NCI-H1694 treated with DMSO at 0.1 percent for 48 hours (cell line): ENCODE measurements around the gene TXNDC11.
A peak's percentile ranks its signal among the peaks of the same experiment; 100 is the strongest.

Experiments used
- DNase-seq: peaks from one replicate; lab custom pipeline; 2025; lab: John Stamatoyannopoulos, UW

The TXNDC11 gene

DNA sequence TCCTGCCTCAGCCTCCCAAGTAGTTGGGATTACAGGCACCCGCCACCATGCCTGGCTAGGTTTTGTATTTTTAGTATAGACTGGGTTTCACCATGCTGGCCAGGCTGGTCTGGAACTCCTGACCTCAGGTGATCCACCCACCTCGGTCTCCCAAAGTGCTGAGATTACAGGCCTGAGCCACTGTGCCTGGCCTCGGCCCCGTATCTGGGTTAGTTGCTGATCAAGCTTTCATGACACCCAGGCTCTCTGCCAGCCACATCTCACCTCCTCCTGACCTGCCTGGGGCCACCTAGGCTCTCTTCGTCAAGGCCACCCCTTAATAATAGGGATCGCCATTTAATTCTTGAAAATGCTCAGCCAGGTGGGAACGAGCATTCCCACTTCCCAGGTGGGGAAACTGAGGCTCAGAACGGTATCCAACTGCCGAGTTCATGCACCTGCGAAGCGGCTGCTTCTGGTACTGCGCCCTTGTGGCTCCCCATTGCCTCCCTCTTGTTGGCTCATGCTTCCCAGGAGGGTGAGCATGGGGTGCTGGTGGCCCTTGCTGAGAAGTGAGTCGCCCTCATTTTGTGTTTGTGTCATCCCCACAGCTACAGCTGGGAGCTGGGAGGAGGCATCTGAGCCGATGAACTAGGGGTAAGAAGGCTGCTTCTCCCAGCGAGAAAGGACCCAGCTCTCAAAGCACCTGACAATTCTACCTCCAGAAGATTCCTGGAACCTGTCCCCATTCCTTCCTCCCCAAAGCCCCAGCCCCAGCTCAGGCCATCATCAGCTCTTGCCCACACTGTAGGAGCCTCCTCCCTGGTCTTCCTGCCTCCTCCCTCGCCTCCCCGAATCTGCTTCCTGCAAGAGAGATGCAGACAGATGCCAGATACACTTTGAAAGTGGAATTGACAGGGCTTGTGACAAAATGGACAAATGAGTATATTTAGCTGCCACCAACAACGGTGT, 91.7 kb downstream of the TXNDC11 start:
- DNase-seq, result no peak

DNA sequence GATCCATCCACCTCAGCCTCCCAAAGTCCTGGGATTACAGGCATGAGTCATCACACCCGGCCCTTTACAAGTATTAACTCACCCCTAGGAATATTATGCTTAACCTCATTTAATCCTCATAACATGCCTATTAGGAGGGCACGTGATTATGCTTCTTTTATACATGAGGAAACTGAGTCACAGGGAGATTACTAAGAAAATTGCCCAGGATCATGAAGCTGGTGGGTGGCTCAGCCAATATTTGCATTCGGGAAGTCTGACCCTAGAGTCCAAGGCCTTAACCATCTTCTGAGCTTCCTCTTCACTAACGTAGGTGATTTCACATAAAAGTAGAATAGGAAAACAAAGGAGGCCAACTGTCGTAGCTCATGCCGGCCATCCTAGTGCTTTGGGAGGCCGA, 93.4 kb downstream of the TXNDC11 start:
- DNase-seq, result no peak

DNA sequence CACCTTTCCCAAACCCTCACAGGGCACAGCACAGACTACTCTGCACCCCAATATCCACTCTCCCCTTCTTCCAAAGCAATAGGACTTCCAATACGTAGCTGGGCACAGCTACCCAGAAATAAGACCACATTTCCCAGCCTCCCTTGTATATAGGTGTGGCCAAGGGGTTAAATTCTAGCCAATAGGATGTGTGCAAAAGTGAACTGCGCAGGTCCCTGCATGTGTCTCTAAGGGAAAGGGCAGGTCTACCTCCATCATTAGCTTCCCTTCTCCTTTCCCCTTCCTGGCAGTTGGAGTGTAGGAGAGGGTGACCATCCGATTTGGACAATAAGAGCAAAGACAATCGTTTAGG, 99.9 kb downstream of the TXNDC11 start:
- DNase-seq, result no peak

DNA sequence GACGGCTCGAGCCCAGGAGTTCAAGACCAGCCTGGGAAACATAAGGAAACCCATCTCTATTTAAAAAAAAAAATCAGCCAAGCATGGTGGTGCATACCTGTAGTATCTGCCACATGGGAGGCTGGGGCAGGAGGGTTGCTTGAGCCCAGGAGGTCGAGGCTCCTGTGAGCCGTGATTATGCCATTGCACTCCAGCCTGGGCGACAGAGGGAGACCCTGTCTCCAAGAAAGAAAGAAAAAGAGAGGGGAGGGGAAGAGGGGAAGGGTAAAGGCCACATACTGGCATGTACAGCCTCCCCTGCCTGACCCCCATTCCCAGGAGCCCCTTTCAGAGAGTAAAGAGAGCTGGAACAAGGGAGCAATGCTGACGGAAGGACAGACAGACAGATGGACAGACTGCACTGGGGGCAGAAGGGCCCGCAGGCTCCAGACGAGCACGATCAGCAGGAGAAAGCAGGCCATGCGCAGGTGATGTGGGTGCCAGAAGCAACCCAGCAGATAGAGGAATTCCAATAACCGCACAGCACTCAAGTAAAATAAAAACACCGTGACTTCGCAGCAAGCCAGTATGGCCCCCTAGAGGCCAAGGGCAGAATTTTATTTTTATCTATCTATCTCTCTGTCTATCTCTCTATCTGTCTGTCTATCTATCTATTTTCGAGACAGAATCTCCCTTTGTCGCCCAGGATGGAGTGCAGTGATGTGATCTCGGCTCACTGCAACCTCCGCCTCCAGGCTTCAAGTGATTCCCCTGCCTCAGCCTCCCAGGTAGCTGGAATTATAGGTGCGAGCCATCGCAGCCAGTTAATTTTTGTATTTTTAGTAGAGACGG, 101.5 kb downstream of the TXNDC11 start:
- peak; percentile 62 for DNase-seq

DNA sequence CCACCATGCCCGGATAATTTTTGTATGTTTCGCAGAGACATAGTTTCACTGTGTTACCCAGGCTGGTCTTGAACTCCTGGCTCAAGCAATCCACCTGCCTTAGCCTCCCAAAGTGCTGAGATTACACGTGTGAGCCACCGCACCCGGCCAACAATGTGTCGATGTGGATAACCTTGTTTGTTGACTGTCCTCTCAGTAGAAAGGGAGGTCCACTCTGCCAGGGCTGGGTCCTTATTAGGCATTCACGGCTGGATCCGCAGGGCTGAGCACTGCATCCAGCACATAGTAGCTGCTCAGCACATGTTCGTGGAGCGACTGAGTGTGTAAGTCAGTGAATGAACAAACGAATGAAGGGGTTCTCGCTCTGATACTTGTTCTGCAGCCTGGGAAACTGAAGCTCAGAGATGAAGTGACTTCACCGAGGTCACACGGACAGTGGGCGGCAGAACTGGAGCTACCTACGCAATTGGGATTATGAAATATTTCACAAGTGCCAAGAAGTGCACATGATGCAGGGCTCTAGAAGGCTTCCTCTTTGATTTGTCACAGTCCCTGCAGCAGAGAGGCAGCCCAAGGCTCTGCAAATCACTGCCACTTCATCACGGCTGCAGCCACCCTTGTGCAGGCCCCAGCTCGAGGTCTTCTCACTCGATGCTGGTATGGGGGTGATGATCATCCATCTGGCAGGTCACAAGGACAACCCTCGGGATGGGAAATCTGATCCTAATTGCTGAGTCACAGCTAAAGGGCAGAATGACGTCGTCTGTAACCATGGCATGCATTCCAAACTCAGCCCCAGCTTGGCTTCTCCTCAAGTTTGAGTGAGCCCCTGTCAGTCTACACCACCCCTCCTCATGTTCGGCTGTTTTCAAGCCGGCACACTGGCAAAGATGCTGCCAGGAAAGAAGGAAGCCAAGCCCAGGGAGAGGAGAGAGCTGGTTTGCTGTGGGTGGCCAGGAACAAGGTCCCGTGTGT, 102.4 kb downstream of the TXNDC11 start:
- peak; percentile 64 for DNase-seq

DNA sequence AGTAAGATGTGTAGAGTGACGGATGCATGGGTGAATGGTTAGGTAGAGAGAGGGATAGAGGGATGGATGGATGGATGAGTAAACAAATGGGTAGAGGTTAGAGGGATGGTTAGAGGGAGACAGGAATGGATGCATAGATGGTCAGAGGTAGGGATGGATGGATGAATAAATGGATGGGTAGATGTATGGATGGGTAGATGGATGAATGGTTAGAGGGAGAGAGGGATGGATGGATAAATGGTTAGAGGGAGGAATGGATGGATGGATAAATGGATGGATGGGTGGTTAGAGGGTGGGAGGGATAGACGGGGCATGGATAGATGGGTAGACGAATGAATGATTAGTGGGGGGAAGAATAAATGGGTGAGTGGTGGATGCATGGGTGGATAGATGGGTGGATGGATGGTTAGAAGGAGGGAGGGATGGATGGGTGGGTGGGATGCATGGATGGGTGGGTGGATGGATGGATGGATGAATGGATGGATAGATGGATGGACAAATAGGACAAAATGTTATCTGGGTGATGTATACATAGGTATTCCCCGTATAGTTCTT, 103.6 kb downstream of the TXNDC11 start:
- no peak for DNase-seq

DNA sequence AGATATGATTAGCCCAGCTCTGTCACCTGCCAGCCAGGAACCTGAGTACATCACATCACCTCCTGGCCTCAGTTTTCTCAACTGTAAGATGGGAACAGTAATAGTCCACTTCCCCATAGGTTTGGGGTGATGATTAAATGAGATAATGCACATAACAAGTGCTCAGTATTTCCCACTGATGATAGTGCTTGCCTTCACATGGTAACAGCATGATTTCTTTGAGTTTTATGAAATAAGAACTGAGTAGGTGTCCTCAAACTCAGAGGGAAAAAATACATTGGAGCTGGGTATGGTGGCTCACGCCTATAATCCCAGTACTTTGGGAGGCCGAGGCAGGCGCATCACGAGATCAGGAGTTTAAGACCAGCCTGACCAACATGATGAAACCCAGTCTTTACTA, 104.5 kb downstream of the TXNDC11 start:
- no peak for DNase-seq

DNA sequence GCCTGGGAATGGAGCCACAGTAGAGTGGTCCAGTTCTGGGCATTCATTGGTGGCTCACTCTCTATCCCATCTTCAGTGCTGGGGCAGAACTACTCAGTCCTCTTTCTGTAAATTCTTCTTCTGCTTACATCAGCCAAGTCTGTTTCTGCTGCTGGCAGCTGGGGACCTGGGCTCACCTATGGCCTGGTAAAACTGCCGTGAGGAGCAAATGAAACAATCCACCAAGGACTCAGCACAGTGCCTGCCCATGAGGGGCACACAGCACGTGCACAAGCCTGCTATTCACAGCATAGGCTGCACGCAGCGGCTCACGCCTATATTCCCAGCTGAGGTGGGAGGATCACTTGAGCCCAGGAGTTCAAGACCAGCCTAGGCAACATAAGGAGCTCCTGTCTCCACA, 105.3 kb downstream of the TXNDC11 start:
- DNase-seq, result no peak

DNA sequence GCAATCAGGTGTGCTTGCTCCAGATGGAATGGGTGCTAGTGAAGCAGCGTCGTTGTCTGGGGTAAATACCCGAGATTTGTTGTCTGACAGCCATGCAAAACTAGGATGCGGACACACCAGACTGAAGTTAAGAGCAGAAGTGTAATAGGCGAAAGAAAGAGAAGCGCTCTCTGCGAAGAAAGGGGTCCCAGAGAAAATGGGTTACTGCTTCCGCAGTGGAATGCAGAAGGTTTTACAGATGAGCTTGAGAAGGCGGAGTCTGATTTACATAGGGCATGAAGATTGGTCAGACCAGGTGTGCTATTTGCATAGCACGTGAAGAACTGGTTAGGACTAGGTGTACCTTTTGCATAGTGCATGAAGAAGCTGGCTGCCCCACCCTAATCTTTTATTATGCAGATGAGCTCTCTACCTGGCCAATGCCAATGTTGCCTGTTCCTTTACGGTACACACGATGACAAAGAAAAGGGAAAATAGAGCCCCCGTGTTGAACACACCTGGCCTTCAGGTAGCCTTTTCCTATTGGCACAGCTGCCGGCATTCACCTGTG, 106.4 kb downstream of the TXNDC11 start:
- no peak for DNase-seq

DNA sequence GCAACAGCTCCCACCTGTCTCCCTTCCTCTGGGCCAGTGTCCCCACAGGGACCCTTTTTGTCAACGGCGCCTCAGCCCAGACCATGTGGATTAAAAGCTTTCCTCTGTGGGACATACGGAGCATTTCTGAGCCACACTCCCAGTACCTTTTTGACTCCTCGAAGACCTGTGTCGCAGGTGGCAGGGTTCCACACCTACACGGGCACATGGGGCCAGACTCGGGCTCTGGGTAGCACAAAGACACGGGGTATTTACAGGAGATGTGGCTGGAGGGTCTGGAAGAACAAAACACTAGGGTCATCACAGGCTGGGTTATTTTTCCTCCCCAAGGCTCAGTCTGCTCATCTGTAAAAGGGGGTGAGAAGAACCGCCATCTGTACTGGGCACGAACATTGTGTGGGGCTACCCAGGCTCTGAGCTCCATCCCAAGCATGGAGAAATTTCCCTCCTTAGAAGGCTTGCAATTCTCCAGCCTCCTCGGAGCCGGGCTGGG, 106.9 kb downstream of the TXNDC11 start:
- DNase-seq, result no peak

DNA sequence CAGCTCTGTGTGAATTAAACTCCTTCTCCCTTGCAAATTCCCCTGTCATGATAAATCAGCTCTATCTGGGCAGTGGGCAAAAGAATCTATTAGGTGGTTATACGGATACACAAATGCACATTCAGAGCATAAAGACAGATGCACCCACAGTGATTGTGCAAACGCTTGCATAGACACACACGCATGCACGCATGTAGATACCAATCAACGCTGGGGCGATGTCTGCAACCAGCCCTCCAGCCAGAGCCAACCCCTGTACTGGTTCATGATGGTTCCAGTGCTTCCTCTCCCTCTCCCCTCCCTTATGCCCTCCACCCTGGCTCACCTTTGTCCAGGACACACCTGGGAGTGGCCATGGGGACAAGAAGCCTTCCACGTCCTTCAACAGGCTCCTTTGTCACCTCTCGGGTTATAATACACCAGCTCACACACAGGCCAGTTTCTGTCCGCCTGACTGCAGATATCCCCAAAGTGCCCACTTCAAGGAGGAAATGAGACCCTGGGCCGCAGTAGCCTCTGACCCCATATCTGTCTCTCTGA, 107.5 kb downstream of the TXNDC11 start:
- DNase-seq, result no peak

DNA sequence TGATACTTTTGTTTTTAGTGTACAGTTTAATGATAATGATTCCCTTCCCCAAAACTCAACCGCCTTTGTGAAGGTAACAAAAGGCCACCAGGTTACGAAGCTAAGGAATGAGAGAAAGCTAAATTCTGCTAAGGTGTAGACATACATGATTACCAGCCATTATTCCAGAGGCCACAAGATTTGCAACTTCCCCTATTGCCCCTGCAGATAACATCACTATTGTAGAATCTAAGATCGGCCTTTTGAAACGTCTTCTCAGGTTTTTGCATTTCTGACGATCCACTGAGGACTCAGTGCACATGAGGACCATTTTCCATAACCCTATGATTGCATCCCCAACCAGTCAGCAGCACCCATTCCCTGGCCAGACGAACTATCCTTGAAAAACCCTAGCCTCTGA, 108.3 kb downstream of the TXNDC11 start:
- DNase-seq, result no peak

DNA sequence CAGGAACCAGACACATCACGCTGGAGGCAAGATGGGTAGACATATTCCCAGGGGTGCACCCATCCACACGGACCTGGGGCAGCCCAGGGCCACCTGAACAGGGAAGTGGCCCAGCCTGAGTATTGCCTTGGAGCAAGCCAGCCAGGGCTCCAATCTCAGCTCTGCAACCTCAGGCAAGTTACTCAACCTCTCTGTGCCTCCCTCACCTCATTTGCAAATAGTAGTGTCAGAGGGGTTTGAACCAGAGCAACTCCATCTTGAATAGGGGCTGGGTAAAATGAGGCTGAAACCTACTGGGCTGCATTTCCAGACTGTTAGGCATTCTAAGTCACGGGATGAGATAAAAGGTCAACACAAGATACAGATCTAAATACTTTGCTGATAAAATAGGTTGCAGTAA, 109.5 kb downstream of the TXNDC11 start:
- no peak for DNase-seq

DNA sequence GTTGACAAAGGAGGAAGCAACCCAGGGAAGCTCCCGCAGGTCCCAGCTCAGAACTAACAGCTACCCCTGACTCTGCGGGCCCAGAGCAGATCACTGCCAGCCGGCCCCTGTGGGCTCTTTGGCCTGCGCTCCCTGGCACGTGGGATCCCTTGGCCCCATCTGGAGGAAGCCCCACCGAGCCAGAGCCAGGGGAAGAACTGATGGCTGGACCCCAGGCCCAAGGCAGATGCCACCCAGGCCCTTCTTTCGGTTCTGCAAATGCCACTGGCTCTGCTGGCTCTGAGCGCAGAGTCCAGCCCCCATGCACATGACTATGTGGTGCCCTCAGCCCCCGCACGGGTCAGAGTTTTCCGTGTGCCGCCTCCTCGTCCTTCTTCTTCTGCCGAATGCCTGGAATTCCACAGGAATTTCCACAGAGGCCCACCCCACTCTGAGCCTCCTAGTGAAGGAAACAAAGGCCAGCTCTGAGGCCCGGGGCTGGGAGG, 110.2 kb downstream of the TXNDC11 start:
- DNase-seq, result no peak

DNA sequence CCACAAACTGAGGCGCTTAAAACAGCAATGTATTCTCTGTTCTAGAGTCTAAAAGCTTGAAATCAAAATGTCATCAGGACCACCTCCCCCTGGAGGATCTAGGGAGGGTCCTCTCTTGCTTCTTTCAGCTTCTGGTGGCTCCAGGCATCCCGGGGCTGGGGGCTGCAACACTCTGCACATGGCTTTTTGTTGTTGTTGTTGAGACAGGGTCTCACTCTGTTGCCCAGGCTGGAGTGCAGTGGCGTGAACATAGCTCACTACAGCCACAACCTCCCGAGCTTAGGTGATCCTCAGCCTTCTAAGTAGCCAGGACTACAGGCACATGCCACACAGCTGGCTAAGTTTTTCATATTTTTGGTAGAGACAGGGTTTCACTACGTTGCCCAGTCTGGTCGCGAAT, 111.4 kb downstream of the TXNDC11 start:
- no peak for DNase-seq

DNA sequence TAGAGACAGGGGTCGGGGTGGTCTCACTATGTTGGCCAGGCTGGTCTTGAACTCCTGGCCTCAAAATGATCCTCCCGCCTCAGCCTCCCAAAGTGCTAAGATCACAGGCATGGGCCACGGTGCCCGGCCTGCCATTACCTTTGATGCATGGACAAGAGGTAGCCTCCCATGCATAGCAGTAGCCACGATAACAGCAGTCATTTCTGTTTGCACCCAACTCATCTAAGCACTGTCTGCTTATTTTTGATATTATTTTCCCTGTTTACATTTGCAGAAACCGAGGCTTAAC, 111.9 kb downstream of the TXNDC11 start:
- DNase-seq, result no peak

DNA sequence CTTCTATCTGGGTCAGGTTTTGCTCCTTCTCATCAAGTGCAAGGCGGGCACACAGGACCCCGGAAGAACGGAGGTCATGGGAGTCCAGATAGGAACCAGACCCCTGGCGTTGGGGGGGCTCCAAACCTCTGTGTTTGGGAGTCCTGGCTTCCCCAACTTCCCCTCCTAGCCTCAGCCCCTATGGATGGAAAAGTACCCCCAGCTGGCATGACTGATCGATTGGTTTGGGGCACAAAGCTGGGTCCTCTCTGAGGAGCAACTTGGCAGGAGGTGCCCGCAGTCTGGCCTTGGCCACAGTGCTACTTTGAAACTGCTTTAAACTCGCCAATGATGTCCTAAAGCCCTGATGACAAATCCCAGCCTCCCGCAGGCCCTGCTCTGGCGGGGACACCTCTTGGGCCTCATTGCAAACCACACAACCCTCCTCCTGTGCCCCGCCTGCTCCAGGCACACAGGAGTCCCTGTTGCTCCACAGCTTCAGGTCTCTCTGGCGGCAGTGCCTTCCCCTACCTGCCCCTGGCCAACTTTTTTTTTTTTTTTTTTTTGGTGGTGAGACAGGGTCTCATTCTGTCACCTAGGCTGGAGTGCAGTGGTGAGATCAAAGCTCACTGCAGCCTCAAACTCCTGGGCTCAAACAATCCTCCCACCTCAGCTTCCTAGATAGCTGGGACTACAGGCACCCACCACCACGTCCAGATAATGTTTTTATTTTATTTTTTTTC, 112.5 kb downstream of the TXNDC11 start:
- no peak for DNase-seq
